Gastroesophageal sphincter (tissue), 4 donors: ENCODE data around the gene CYB5R4. TPM values are rescaled to one million over a fixed set of nuclear protein-coding genes. Genes with fewer than 3 reads are reported as not detected.

ENCODE experiments used
- ATAC-seq: fragments of 150-250 bp; one replicate; pipeline ENCODE4 v1.9.1; 2016; ENCODE audit warnings: mild to moderate bottlenecking, moderate library complexity
- H3K27ac ChIP-seq, 4 donors: fragments of 200-600 bp; sonication (generic) in 3 of 4; 1 replicate in 3 of 4; 2 replicates in 1 of 4; pipeline ENCODE4 v1.5.1; 2016 to 2019
- H3K27me3 ChIP-seq: fragments of 200-600 bp; sonication (generic); one replicate; pipeline ENCODE4 v1.5.1; 2019
- H3K36me3 ChIP-seq, 2 donors: fragments of 200-600 bp; sonication (generic); one replicate each; pipeline ENCODE4 v1.5.1; 2019; ENCODE audit warnings: control low read depth in 1 of 2
- H3K4me1 ChIP-seq, 3 donors: fragments of 200-600 bp; sonication (generic); 1 replicate in 2 of 3; 2 replicates in 1 of 3; pipeline ENCODE4 v1.5.1; 2016 to 2019; ENCODE audit warnings: control low read depth in 2 of 3
- H3K4me3 ChIP-seq, 2 donors: fragments of 200-600 bp; sonication (generic); one replicate each; pipeline ENCODE4 v1.5.1; 2019; ENCODE audit warnings: mild to moderate bottlenecking in 1 of 2, moderate library complexity in 1 of 2
- H3K9me3 ChIP-seq, 3 donors: fragments of 200-600 bp; sonication (generic); one replicate each; pipeline ENCODE4 v1.5.1; 2017 to 2019; ENCODE audit warnings: control low read depth in 2 of 3
- CTCF ChIP-seq, 4 experiments: fragments of 200-600 bp in 2 of 4; fragments of 450-650 bp in 2 of 4; sonication (generic) in 1 of 4; IDR thresholded peaks; one replicate each; pipeline ENCODE4 v1.5.1; 2017 to 2019; ENCODE audit warnings: antibody characterized with exemption in 4 of 4, mild to moderate bottlenecking in 2 of 4, moderate library complexity in 2 of 4
- EP300 ChIP-seq: sonication (generic); formaldehyde crosslinking; IDR thresholded peaks from one replicate; pipeline ENCODE4 v1.6.1; 2017; ENCODE audit warnings: antibody characterized with exemption, mild to moderate bottlenecking
- POLR2A ChIP-seq, 2 donors: fragments of 450-650 bp; IDR thresholded peaks; one replicate each; pipeline ENCODE4 v1.6.1; 2017; ENCODE audit warnings: antibody characterized with exemption in 2 of 2, mild to moderate bottlenecking in 2 of 2, moderate library complexity in 1 of 2
- POLR2AphosphoS5 ChIP-seq: sonication (generic); formaldehyde crosslinking; IDR thresholded peaks from one replicate; pipeline ENCODE4 v1.6.1; 2017; ENCODE audit warnings: antibody characterized with exemption
- WGBS, 2 donors: methylation state at CpG; one replicate each; pipeline ENCODE4 v1.1.5; 2018; ENCODE audit warnings: low coverage in 1 of 2; 5-methylcytosine and 5-hydroxymethylcytosine counted together
- total RNA-seq, 4 donors: library from RNA; depleted of rRNA; stranded (reverse); fragments of >200 nt; gene quantifications; one replicate each; pipeline ENCODE4 v1.1.0, GENCODE V29; 2016

The CYB5R4 gene
- total RNA-seq, 4 donors from 2014 or later = 16.0 to 32.4 (median 20.8) TPM

DNA sequence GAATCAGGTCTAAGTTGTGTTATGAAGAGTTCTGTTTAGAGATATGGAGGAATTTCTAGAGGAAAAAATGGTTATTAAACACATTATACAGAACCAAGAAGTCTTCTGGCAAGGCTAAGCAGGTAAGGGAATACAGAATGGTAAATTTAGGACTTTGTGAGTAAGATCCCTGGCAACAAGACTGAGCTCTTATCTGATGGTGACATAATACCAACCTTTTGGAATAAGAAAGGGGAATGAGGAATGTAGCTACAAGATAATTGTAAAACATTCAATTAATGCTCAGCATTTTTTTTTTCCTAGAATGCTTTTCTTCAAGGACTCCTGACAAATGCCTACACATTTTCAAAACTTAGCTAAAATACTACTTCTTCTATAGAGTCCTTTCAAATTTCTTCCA lies 51.8 kb downstream of the CYB5R4 start:
- TF ChIP-seq POLR2A (IDR thresholded peaks at IDR 0.05) (no peak), CTCF (IDR thresholded peaks at IDR 0.05) (no peak), EP300 (no peak), POLR2AphosphoS5 (no peak)
- H3K27me3 ChIP-seq = no peaks in the 10 kb centered on the region
- H3K9me3 ChIP-seq = no peaks in the 10 kb centered on the region
- no peak overlapping the region for H3K4me3 ChIP-seq
- H3K27ac ChIP-seq = no peak overlapping the region
- H3K4me1 ChIP-seq = no peaks in the 10 kb centered on the region
- ATAC-seq = no peak
- H3K36me3 ChIP-seq = no peaks in the 10 kb centered on the region

GRCh38 chr6:83914953-83915352 lies 55.5 kb downstream of the CYB5R4 start:
- no peaks in the 10 kb centered on the region for H3K4me1 ChIP-seq
- TF ChIP-seq POLR2A (IDR thresholded peaks at IDR 0.05) (no peak), POLR2AphosphoS5 (no peak), EP300 (no peak), CTCF (IDR thresholded peaks at IDR 0.05) (no peak)
- WGBS, 2 donors = 45 to 57% methylated on average over 1 of the region's 1 CpG
- H3K4me3 ChIP-seq = no peak overlapping the region
- no peak for ATAC-seq
- no peaks in the 10 kb centered on the region for H3K9me3 ChIP-seq
- no peaks in the 10 kb centered on the region for H3K36me3 ChIP-seq
- no peaks in the 10 kb centered on the region for H3K27me3 ChIP-seq
- no peak overlapping the region for H3K27ac ChIP-seq

GRCh38 chr6:83917001-83917400 lies 57.5 kb downstream of the CYB5R4 start:
- peaks cover 0 to 10% of the 10 kb centered on the region in 2 donors for H3K36me3 ChIP-seq
- no peak for TF ChIP-seq EP300
- no peak for TF ChIP-seq POLR2AphosphoS5
- no peak for TF ChIP-seq CTCF (IDR thresholded peaks at IDR 0.05)
- no peak for TF ChIP-seq POLR2A (IDR thresholded peaks at IDR 0.05)
- H3K9me3 ChIP-seq = no peaks in the 10 kb centered on the region

DNA sequence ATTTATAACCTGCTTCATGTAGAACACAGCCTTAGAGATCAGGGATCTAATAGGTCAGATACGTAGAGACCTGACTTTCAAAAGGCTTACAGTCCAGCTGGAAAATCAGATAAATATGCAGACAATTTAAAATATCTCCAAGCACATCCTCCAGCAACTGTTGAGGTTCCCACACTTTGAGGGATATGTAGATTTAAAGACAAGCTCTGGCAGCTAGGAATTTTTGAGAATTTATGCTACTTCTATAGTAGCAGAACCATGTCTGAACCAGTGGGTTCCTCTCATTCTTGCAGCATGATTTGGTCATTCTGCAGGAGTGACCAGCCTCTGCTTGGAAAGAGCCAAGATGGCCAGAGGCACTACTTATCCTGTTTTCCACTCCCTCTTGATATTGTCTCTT lies 60.5 kb downstream of the CYB5R4 start:
- WGBS, 2 donors = 100% methylated on average over 1 of the region's 1 CpG

More at GRCh38 chr6:83917001-83917400, 57.5 kb downstream of the CYB5R4 start:
- Histone ChIP-seq H3K4me1 (no peaks in the 10 kb centered on the region), H3K27ac (no peak overlapping the region), H3K27me3 (no peaks in the 10 kb centered on the region), H3K4me3 (no peak overlapping the region)
- ATAC-seq = no peak

More for the DNA sequence above, 60.5 kb downstream of the CYB5R4 start:
- Histone ChIP-seq H3K4me1 (no peaks in the 10 kb centered on the region), H3K27me3 (no peaks in the 10 kb centered on the region), H3K4me3 (no peak overlapping the region), H3K9me3 (no peaks in the 10 kb centered on the region), H3K36me3 (peaks cover 0 to 27% of the 10 kb centered on the region in 2 donors), H3K27ac (no peak overlapping the region)
- ATAC-seq = no peak
- no peak for TF ChIP-seq EP300
- no peak for TF ChIP-seq POLR2A (IDR thresholded peaks at IDR 0.05)
- no peak for TF ChIP-seq CTCF (IDR thresholded peaks at IDR 0.05)
- TF ChIP-seq POLR2AphosphoS5 = no peak
